Pancreas (tissue), 10 donors: ENCODE results near the gene AFDN. TPM values are rescaled to one million over a fixed set of nuclear protein-coding genes. Genes with fewer than 3 reads are reported as not detected.
"Not testable (repeated sequence)": the region's sequence is repeated elsewhere in the genome, so short reads cannot be mapped to it uniquely, and the experiment has no call there.

Experiments used
- ATAC-seq, 4 donors: fragments of 200-7000 bp; cut with Tn5 transposase; one replicate each; pipeline versions ENCODE4 v1.8.0 to v1.9.1; 2020; ENCODE audit warnings: mild to moderate bottlenecking in 4 of 4, moderate library complexity in 4 of 4
- DNase-seq, 6 donors: peaks; one replicate each; pipeline ENCODE4 v3.0.0-alpha.2; 2020
- FAIRE-seq: peaks from 2 replicates; lab custom pipeline; 2012; peaks lifted over from hg19 to GRCh38; lab: Jason Lieb, UNC
- H3K27ac ChIP-seq, 4 donors: fragments of 200-600 bp; sonication (generic); 1 replicate in 3 of 4; 2 replicates in 1 of 4; pipeline versions ENCODE4 v1.5.0 to v1.8.0; 2020
- H3K27me3 ChIP-seq, 4 donors: fragments of 200-600 bp; one replicate each; pipeline ENCODE4 v1.8.0; 2021
- H3K36me3 ChIP-seq, 3 donors: fragments of 200-600 bp; sonication (generic) in 1 of 3; one replicate each; pipeline versions ENCODE4 v1.5.0 to v1.8.0; 2020 to 2021
- H3K4me1 ChIP-seq, 3 donors: fragments of 200-600 bp; one replicate each; pipeline ENCODE4 v1.8.0; 2021
- H3K4me3 ChIP-seq, 4 donors: fragments of 200-600 bp; sonication (generic) in 2 of 4; one replicate each; pipeline versions ENCODE4 v1.5.0 to v1.8.0; 2020 to 2021
- H3K9me3 ChIP-seq, 4 donors: fragments of 200-600 bp; one replicate each; pipeline ENCODE4 v1.8.0; 2021
- CTCF ChIP-seq, 4 donors: fragments of 200-600 bp; sonication (generic) in 3 of 4; IDR thresholded peaks; one replicate each; pipeline versions ENCODE4 v1.5.0 to v1.8.0; 2021; ENCODE audit warnings: antibody characterized with exemption in 4 of 4
- WGBS, 2 donors: extraction: QIAGEN DNeasy Blood & Tissue Kit; methylation state at CpG; one replicate each; pipeline ENCODE4 v1.1.7; 2013; 5-methylcytosine and 5-hydroxymethylcytosine counted together
- intact Hi-C, 3 donors: fragments of 100-400 bp; cut with DNase I; formaldehyde crosslinking; loops; one replicate each; pipeline versions ENCODE4 v1.11.1 to v1.14.2; 2022
- polyA plus RNA-seq, 2 donors: library from polyadenylated mRNA; stranded (reverse); fragments of 200-250 nt; gene quantifications; one replicate each; pipeline ENCODE4 v1.2.3, GENCODE V29; 2013
- total RNA-seq, 6 donors: library from RNA; stranded (reverse); fragmentation: NEBNext Ultra II Directional in 4 of 6; extraction: Animal tissue kit (Norgen Biotek cat#: 25700) in 4 of 6; gene quantifications; one replicate each; pipeline versions ENCODE4 v1.2.1 to v1.2.4, GENCODE V29; 2021 to 2023
- donor health status: healthy with polysubstance abuse.
- donor health status: DM: no; HTN: no; CAD: no; lungs with moderate emphysema.
- donor health status: DM: no; HTN: no; CAD: no.
- donor health status: control.
- donor health status: control.
- donor health status: Bipolar disorder and iron deficiency.
- donor health status: DM: yes; HTN: yes; CAD: no.
- donor health status: DM: no; HTN: no; CAD: no.
- donor health status: DM: no; HTN: no; CAD: no.
- donor health status: DM: yes; HTN: yes; CAD: no.

AFDN gene
- total and polyA plus RNA-seq, 8 donors: 55.2 to 122 (median 73.3) TPM

GRCh38 chr6:168000198-168001028 lies 173.7 kb downstream of the AFDN start:
- FAIRE-seq (no peak), ATAC-seq (no peak)

GRCh38 chr6:168001029-168001332 lies 174.3 kb downstream of the AFDN start:
- intact Hi-C loops: no loop called here
- ATAC-seq: no peak
- H3K4me3 ChIP-seq: no peak overlapping the region
- no peak for TF ChIP-seq CTCF (IDR thresholded peaks at IDR 0.05)
- H3K9me3 ChIP-seq: no peaks in the 10 kb centered on the region
- WGBS, 2 donors: 84 to 86% methylated on average over 10 of the region's 10 CpGs
- no peaks in the 10 kb centered on the region for H3K27me3 ChIP-seq
- no peaks in the 10 kb centered on the region for H3K4me1 ChIP-seq
- FAIRE-seq: no peak
- no peaks in the 10 kb centered on the region for H3K36me3 ChIP-seq
- H3K27ac ChIP-seq: no peak overlapping the region
- DNase-seq: no peak

More at GRCh38 chr6:168000198-168001028, 173.7 kb downstream of the AFDN start:
- intact Hi-C loops: no loop called here
- no peaks in the 10 kb centered on the region for H3K36me3 ChIP-seq
- 83 to 85% methylated on average over 13 of the region's 13 CpGs for WGBS, 2 donors
- no peaks in the 10 kb centered on the region for H3K9me3 ChIP-seq
- no peak overlapping the region for H3K27ac ChIP-seq
- H3K4me3 ChIP-seq: no peak overlapping the region
- no peak for TF ChIP-seq CTCF (IDR thresholded peaks at IDR 0.05)
- no peaks in the 10 kb centered on the region for H3K27me3 ChIP-seq
- H3K4me1 ChIP-seq: no peaks in the 10 kb centered on the region
- DNase-seq: no peak

- H3K36me3 ChIP-seq, H3K4me3 ChIP-seq, H3K9me3 ChIP-seq, DNase-seq, ATAC-seq, H3K27ac ChIP-seq, H3K4me1 ChIP-seq, FAIRE-seq, H3K27me3 ChIP-seq, intact Hi-C loops: not testable (repeated sequence)
- 84 to 88% methylated on average over 12 to 21 of the region's 21 CpGs for WGBS, 2 donors
Observed at GRCh38 chr6:168001514-168001913, 174.8 kb downstream of the AFDN start.

- no peak for ATAC-seq
- no peak for DNase-seq
- no peak for FAIRE-seq
- Histone ChIP-seq H3K9me3 (no peaks in the 10 kb centered on the region), H3K36me3 (no peaks in the 10 kb centered on the region), H3K27me3 (no peaks in the 10 kb centered on the region), H3K27ac (no peak overlapping the region), H3K4me3 (no peak overlapping the region), H3K4me1 (no peaks in the 10 kb centered on the region)
- intact Hi-C loops: no loop called here
- TF ChIP-seq CTCF (IDR thresholded peaks at IDR 0.05): no peak
- 85 to 90% methylated on average over 6 of the region's 6 CpGs for WGBS, 2 donors
Observed at GRCh38 chr6:168002804-168003203, 176.1 kb downstream of the AFDN start.

GRCh38 chr6:168004023-168004422 lies 177.3 kb downstream of the AFDN start:
- intact Hi-C loops: no loop called here
- no peaks in the 10 kb centered on the region for H3K36me3 ChIP-seq
- no peak for TF ChIP-seq CTCF (IDR thresholded peaks at IDR 0.05)
- WGBS, 2 donors: 81 to 87% methylated on average over 7 of the region's 7 CpGs
- FAIRE-seq: no peak
- no peak overlapping the region for H3K27ac ChIP-seq
- no peaks in the 10 kb centered on the region for H3K27me3 ChIP-seq
- ATAC-seq: no peak
- H3K4me1 ChIP-seq: no peaks in the 10 kb centered on the region
- H3K9me3 ChIP-seq: no peaks in the 10 kb centered on the region
- no peak overlapping the region for H3K4me3 ChIP-seq
- no peak for DNase-seq
